HG03571 (cell line): Measurements from ENCODE around the gene NRXN3.

ENCODE experiments used
- ATAC-seq: cut with Tn5 transposase; IDR thresholded peaks from one replicate; pipeline ENCODE4 v1.9.1; 2021; ENCODE audit not compliant: unreplicated experiment

Gene NRXN3

DNA sequence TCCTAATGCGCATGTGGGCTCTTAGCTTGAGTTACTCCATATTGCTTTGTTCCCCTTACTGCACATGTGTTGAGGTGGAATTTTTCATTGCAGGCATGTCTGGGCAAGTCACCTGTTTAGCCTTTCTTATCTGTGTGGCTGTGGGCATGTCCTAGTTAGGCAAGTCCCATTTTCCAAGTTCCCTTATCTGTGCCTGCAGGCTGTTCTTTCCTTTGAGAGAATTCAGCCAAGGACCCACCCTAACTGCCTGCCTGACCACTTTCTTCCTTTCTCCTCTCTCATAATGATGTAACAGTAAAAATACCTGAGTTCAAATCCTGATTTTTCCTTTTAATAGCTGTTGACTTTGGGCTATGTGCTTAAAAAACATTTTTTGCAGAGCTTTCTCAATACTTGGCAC, 870.6 kb downstream of the NRXN3 start:
- ATAC-seq: no peak

DNA sequence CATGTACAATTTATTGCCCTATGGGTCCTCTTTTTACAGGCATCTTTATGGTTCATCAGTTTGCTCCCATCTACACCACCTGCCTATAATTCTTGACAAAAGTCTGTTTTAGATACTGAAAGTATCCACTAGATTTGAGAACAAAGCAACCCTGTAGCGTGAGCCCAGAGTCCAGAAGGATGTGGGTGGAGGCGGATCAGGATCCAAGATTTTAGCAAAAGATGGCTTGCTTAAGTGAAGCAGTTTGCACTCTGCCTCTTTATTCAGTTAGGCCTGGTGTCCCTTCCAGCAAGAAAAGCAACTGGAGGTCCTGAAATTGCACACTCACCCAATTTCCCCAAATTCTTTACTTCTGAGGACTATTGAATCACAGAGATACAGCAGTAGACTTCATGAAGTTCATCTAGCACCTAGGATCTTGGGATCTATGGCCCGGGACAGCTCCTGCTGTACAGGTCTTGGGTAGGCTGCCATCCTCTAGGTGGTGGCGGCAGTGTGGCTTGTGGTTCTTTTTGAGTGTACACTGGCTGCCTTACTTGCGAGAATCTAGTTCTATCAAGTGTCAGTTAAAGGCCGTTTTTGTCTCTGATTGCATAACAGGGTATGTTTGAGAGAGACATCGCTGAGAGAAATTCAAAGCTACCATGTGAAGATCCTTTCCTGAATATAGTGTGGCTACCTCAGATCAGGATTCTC, 873.2 kb downstream of the NRXN3 start:
- no peak for ATAC-seq

DNA sequence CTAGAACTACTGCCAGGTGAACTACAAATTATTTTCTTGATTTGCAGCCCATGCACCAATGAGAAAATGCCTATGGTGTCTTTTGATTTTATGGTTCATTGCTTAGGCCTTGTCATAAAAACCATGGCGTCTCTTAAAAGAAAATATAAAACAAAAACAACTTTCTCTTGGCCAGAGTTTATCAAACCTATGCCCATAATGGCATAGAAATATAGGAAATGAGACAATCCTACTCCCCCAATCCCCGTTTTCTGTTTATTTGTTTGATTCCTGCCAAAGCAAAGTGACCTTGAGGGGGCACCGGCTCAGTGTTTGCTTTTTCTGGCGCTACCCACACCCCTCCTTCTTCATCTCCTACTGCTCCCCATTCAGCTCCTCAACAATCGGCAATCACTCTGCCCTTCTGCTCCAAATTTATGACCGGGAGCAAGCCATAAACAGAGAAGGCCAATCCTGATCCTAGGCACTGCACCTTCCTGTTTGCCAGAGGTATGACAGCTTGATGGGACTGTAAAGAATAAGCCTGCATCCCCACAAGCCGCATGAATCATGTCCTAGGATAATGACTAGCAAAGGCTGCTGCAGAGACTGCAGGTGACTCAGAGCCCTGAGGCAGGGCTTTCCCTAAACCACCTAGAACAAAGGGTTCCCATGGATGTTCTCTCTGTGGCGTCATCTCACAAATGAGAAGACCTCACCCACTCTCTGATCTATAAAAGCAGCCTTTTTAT, 874.9 kb downstream of the NRXN3 start:
- ATAC-seq: no peak

DNA sequence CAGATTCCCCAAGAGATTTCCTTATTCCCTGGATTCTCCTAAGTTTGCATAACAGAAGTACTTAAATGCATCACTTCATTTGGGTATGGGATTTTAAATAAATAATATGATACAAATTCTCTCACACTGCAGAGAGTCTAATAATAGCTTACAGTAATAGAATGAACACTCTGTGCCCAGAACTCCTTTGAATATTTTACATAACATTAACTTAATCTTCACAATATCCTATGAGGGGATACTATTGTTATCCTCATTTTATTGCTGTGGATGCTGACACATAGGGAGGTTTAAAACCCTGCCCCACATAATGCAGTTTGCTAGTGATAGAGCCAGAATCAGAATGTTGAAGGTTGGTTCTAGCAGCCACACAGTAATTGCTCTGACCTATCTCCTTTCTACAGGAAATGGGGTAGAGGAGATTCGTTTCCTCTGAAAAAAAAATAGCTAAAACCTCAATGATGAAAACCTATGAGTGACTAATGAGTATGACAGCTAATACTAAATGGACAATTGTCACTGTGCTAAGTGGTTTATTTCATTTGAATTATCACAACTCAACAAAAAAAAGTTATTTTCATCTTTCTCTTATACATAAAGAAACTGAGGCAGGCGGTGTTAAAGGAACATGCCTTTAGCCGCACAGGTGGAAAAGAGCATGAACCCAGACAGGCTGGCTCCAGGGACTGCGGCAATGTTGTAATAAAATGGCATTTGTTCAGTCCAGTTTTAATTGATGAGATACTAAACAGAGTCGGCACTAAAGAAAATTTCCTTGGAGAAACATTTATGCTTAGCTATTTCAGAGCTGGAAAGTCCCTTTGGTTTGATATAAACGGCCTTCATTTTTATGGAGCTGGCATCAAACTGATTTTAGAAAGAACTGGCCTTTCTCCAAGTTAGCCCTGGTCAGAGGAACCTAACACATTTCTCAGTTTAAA, 880.9 kb downstream of the NRXN3 start:
- ATAC-seq: no peak

DNA sequence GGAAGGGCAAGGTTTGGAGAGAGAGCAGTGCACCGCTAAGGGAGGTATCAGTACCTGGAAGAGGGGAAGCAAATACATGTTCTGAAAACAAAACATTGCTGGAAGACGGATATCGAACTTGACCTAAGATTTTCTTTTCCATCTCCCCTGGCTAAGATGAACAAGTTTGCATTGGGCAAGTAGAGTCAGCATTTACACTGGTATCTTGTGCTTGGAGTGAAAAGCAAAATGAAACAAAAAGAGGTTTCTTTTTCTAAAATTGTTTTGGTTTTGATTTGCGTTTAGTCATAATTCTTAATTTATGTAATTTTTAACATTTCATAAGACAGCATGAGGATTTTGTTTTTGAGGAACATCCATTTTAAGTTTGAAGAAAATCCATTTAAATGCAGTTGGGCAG, 881.6 kb downstream of the NRXN3 start:
- no peak for ATAC-seq

DNA sequence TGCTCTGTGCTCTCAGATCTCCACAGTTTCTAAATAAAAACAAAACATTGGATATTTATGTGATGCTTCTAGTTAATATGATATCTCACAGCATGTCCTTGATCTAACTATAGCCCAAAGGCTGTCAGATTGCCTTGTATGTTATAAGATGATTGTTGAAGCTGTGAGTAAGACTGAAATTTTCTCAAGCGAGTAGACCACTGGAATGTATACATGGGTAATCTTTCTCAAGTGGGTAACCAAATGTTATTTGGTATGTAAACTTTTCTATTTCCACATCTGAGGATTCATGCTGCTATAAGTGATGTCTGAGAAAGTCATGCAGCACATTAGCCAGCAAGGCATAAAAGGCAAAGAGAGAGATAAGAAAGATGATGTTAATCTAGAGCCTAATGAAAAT, 886.7 kb downstream of the NRXN3 start:
- no peak for ATAC-seq

DNA sequence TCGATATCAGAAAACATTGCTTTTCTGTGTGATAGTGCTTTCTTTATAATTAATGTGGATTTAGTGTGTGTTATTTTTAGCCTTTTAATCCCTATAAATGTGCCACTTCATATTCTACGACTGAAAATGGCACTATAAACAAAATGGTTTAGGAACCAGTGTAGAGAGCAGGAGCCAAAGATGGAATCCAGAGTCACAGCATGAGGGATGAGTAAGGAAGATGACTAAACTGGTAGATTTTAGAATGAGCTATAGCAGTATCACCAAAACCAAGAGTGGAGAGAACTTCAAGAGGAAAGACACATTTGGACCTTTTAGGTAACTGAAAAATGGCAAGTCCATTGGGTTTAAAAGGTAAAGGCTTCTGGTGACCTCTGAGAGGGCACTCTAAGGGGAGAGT, 887.2 kb downstream of the NRXN3 start:
- ATAC-seq: no peak

DNA sequence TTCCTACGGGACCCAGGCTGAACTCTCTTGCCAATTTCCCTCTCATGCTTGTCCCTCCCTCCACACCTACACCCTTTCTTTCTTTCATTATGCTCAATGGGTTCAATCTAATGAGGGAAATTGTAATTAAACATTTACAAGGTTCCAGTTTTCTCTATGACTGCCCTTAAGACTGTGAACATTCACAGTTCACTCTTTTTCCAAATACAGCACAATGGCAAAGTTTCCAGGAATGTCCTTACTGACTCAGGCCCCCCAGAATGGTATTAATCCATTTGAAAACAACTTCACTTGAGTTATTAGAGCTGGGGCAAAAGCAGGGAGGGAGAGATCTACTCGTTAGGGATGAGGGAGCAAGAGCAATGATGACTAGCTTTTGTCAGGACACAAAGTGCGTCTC, 892.1 kb downstream of the NRXN3 start:
- no peak for ATAC-seq

DNA sequence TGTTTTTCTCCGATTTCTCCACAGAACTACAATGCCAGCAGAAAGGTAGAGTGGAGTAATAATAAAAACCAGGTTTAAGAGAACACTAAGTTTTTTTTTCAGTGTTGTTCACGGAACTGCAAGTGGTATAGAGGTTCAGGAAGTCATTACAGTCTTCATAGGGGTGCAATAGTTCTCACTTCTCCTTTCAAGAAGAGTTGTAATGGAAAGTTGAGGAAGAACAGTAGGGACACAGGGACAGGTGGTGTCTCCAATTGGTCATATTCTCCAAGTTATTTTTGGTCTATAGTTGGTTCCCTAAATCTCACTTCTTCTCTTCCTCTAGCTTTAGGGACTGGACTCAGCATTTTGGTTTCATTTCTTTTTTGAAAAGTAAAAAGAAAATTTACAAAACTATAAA, 894.0 kb downstream of the NRXN3 start:
- ATAC-seq: no peak

DNA sequence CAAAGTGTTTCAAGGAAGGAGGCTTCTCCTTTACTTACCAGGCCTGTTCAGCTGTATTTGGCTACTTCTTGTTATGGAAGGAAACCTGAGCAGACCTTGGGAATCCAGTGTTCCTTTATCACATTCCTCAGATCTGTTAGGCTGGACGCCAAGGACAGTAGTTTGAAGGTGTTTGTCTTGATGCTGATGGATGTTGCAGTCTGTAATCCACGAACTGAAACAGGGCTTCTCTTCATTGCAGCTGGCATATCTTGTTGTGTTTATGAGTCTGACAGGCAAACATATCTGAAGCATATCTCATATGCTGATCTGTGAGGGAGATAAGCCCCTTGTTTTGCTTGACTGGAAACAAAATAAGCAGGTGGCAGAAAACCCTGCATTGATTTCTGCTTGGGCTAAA, 904.3 kb downstream of the NRXN3 start:
- ATAC-seq: no peak

DNA sequence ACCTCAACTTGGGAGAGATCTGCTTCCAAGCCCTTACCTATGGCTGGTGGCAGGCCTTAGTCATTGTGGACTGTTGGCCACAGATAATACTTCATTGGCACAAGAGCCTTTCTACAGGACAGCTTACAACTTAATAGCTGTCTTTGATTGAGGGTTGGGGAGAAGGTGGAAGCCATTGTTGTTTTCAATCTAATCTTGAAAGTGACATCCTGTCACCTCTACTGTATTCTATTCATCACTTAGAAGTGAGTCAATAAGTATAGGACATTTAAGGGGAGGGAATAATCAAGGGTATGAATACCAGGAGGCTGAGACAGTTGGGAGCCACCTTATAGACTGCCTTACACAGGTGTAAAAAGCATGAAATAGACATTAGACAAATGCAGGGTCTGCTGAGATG, 906.3 kb downstream of the NRXN3 start:
- no peak for ATAC-seq

DNA sequence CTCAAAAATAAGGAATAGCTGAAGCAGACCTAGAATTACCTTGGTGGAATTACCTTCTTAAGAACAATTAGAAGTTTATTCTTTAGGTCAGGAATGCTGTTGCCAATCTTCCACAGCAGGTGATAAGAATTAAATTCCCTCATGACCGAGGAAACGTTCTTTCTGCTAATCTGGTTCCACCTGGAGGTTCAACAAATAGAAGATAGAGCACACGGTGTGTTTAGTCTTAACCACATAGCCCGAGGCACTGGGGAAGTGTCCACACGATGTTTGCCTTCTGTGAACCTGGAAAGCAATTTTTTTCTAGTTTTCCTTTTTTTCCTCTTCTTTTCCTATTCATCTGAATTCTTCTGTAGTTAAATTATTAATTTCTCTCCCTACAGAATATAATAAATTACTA, 906.9 kb downstream of the NRXN3 start:
- no peak for ATAC-seq

DNA sequence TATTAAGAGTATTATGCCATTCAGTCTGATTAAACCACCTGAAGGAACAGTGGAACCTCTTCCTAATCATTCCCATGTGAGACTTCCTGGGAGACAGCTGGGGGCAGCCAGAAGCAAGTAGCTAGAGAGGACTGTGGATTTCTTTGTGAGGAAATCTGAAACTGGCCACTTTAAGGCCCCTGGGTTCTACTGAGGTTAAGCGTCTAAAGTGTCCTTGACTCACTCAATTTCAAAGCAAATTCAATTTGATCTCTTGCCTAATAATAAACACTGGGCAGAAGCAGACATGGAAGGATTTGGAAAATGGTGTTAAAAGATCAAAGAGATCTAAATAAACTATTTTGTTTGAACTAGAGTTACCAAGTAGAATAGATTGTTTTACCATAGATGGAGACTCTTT, 909.9 kb downstream of the NRXN3 start:
- no peak for ATAC-seq

DNA sequence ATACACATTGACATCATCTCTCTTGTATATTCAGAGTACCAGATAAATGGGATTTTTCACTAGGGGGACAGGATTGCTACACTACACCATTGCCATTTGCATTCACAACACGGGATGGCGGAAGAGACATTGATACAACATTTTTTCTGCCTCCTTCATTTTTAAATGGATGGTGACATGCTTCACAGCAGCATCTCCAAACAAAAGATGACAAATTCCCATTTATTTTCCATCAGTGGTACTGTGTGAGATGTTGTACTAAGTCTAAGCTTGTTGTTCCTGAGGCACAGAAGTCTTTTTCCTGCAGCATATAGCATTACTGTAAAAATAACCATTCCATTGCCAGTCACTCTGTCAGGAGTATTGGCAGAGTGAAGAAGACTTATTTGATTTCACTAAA, 912.7 kb downstream of the NRXN3 start:
- ATAC-seq: no peak

DNA sequence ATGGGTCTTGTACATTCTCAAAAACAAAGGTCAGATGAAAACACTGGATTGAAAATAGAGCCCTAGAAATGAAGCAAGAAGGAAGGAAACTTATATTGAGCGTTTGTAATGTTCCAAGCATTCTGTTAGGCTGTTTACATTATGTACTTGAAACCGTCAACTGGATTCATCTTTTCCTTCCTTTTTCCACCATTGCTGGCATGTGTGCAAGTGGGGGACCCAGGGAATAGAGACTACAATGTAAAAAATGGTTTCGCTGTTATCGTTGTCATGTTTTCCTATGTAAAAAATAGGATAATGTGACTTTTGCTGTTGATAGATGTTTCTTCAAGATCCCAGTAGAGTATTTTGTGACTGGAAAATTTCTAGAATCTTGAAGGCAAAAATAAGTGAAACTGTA, 913.2 kb downstream of the NRXN3 start:
- no peak for ATAC-seq

DNA sequence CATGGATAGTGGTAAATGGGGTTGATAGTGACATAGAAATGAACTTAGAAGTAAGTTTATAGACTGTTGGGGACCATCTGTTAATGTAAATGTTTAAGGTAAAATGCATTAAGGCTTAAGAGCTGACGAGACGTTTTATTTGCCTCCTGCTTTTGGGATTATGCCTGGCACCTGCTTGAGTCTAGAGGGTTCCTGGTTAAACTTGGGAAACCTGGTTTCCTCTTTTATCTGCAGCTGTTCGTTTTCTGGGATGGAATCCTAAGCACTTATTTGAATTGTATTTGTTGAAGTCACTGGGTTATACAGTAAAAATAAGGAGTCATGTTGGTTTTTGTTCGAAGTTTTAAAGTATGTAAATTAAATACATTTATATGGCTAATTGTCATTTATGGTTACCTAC, 914.7 kb downstream of the NRXN3 start:
- no peak for ATAC-seq

DNA sequence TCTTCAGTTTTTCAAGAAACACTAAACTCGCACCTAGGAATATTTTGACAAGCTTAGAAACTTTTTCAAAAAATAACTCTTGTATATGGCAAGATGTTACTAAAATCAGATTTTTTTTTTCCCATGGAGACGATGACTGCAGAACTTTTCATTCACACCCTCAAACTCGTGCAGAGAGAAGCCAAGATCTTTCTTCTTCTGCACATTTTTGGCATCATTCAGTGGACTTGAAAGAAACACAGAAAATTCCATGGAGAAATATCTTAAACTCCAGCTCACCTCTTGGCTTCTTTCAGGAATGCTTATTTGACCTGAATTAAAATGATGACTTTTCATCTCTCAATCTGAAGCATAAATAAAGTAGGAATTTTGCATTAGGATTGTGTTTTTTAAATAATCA, 919.4 kb downstream of the NRXN3 start:
- ATAC-seq: no peak

DNA sequence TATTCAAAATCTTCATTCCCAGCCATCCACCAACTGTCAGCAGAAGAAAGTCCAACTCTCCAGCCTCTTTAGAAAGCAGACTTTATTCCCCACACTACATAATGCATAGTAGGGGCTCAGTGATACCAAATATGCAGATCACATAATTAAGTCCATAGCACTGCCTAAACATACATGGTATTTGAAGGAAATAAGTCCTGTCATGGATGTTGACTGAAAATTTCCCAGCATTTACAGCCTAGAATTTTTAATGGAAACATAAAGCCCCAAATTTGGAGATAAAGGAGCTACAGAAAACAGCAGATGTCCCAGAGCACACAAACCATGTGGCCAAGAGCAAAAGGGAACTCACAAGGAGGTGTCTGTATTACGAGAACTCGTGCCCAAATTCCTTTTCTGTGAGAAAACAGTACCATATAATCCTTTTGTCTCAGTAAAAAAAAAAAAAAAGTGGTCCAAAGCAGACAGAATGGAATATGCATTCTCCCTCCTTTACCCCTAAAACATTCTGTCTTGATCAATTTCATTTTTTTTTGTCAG, 920.5 kb downstream of the NRXN3 start:
- no peak for ATAC-seq

DNA sequence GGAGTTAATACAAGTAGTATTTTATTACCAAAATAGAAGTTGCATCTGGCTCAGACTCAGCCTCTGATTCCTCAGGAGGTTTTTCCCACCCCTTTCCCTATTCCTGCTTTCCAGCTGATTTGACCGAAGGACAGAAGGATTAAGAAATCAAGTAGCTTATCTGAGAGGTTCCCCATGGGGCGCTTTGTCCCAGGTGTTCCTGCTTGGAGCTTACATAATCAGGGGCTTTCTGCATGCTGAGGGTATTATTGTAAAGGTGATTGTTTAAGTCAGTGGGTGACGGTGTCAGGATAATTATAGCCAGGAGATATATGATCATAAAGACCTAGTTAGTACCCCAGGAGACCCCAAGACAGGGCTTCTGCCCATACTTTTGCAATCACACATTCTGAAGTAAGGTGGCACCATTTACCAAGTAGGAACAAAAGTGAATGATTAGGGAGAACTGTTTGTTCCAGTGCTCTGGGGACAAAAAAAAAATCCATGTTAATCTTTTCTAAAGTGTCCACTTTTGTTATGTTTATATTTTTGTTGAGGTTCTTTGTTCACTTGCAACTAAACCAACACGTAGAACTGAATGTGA, 921.3 kb downstream of the NRXN3 start:
- ATAC-seq: no peak

DNA sequence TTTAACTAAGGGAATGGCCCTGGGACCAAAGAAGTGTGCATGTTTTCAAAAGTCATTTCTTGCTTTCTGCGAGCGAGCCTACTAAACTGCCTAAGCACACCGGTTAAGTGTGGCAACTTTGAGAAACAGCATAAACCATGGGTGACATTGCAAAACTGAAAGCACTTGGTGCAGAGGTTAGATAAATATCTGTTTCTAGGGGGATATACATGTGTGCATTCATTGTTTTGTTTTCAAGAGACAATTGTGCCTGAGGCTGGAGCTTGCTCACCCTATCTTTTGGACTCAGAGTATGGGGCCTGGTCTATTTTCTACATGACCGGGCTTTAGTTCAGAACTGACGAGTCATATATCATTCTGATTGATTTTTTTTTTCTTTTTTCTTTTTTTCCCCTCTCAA, 923.4 kb downstream of the NRXN3 start:
- no peak for ATAC-seq

DNA sequence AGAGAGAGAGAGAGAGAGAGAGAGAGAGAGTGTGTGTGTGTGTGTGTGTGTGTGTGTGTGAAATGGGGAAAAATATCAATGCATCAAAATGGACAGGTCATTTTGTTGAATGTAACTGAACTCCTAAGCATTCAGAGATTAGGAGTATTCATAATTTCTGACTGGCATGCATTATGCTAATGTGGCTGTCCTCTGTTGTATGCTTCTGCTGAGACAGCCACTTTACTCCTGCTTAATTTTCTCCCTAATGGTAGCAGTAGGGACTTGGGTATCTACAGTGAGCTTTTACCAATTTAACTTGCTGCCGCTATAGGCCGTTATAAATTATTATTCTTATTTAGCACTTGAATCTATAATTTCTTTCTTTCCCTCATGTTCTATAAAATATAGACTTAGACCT, 924.8 kb downstream of the NRXN3 start:
- no peak for ATAC-seq
